ENCODE data around the gene XYLT1. TPM values are rescaled to one million over a fixed set of nuclear protein-coding genes. Genes with fewer than 3 reads are reported as not detected.

Gene XYLT1
- total RNA-seq, 1 experiment from 2014 or later, result 1.7 TPM

GRCh38 chr16:17316005-17316404, 154.8 kb downstream of the XYLT1 start:
- H3K9me3 ChIP-seq (ENCODE audit: insufficient read depth, low read depth), result no peaks in the 10 kb centered on the region
- no peaks in the 10 kb centered on the region for H3K36me3 ChIP-seq (ENCODE audit: low read depth)
- H3K4me3 ChIP-seq, result no peak overlapping the region
- no peaks in the 10 kb centered on the region for H3K79me2 ChIP-seq (ENCODE audit: low read depth)
- H3F3A ChIP-seq (ENCODE audit: insufficient read depth, low read depth), result no peaks in the 10 kb centered on the region
- intact Hi-C loops (cut with micrococcal nuclease; ENCODE audit: unreplicated experiment), result no loop called here
- no peaks in the 10 kb centered on the region for H3K9me2 ChIP-seq (ENCODE audit: insufficient read depth)
- no TSS peak for BruUV-seq (replicated peaks)
- no peaks in the 10 kb centered on the region for H3K27me3 ChIP-seq (ENCODE audit: insufficient read depth, low read depth)
- CTCF ChIA-PET, result no interaction called here
- TF ChIP-seq CTCF (conservative IDR thresholded peaks at IDR 0.05) (no peak), EZH2 (IDR thresholded peaks at IDR 0.05; ENCODE audit: low read depth) (no peak)
- no peaks in the 10 kb centered on the region for H4K20me1 ChIP-seq (ENCODE audit: insufficient read depth)
- POLR2A ChIA-PET (ENCODE audit: unreplicated experiment), result no interaction called here
- H3K4me1 ChIP-seq (replicated peaks; ENCODE audit: insufficient read depth), result no peaks in the 10 kb centered on the region
- H3K4me2 ChIP-seq, result no peak overlapping the region
- H3K27ac ChIP-seq, result no peak overlapping the region
- no peak overlapping the region for H2AFZ ChIP-seq
- DNase-seq, result no peak

GRCh38 chr16:17313793-17314547, 156.8 kb downstream of the XYLT1 start:
- no TSS peak for BruUV-seq (replicated peaks)
- no peak for TF ChIP-seq EZH2 (IDR thresholded peaks at IDR 0.05; ENCODE audit: low read depth)
- no peak for TF ChIP-seq CTCF (conservative IDR thresholded peaks at IDR 0.05)
- H3K9me2 ChIP-seq (ENCODE audit: insufficient read depth), result no peaks in the 10 kb centered on the region
- H3K27me3 ChIP-seq (ENCODE audit: insufficient read depth, low read depth), result no peaks in the 10 kb centered on the region
- intact Hi-C loops (cut with micrococcal nuclease; ENCODE audit: unreplicated experiment), result no loop called here
- no peaks in the 10 kb centered on the region for H3K4me1 ChIP-seq (replicated peaks; ENCODE audit: insufficient read depth)
- H3K4me3 ChIP-seq, result no peak overlapping the region
- H3K36me3 ChIP-seq (ENCODE audit: low read depth), result no peaks in the 10 kb centered on the region
- no peak overlapping the region for H3K4me2 ChIP-seq
- ChIA-PET CTCF (no interaction called here), POLR2A (ENCODE audit: unreplicated experiment) (no interaction called here)
- H4K20me1 ChIP-seq (ENCODE audit: insufficient read depth), result no peaks in the 10 kb centered on the region
- DNase-seq, result no peak
- H2AFZ ChIP-seq, result no peak overlapping the region
- H3F3A ChIP-seq (ENCODE audit: insufficient read depth, low read depth), result no peaks in the 10 kb centered on the region
- H3K27ac ChIP-seq, result no peak overlapping the region
- no peaks in the 10 kb centered on the region for H3K9me3 ChIP-seq (ENCODE audit: insufficient read depth, low read depth)
- H3K79me2 ChIP-seq (ENCODE audit: low read depth), result no peaks in the 10 kb centered on the region

- Histone ChIP-seq H3K4me3 (no peak overlapping the region), H4K20me1 (ENCODE audit: insufficient read depth) (no peaks in the 10 kb centered on the region), H3K36me3 (ENCODE audit: low read depth) (no peaks in the 10 kb centered on the region), H3K4me1 (replicated peaks; ENCODE audit: insufficient read depth) (no peaks in the 10 kb centered on the region), H3K79me2 (ENCODE audit: low read depth) (no peaks in the 10 kb centered on the region), H2AFZ (no peak overlapping the region), H3F3A (ENCODE audit: insufficient read depth, low read depth) (no peaks in the 10 kb centered on the region), H3K9me3 (ENCODE audit: insufficient read depth, low read depth) (no peaks in the 10 kb centered on the region), H3K9me2 (ENCODE audit: insufficient read depth) (no peaks in the 10 kb centered on the region), H3K27me3 (ENCODE audit: insufficient read depth, low read depth) (no peaks in the 10 kb centered on the region), H3K27ac (no peak overlapping the region), H3K4me2 (no peak overlapping the region)
- TF ChIP-seq EZH2 (IDR thresholded peaks at IDR 0.05; ENCODE audit: low read depth), result no peak
- TF ChIP-seq CTCF (conservative IDR thresholded peaks at IDR 0.05), result no peak
- no TSS peak for BruUV-seq (replicated peaks)
- peak in 1 of 2 experiments; percentile 8 for DNase-seq
- intact Hi-C loops (cut with micrococcal nuclease; ENCODE audit: unreplicated experiment), result no loop called here
- ChIA-PET POLR2A (ENCODE audit: unreplicated experiment) (no interaction called here), CTCF (no interaction called here)
Measured at GRCh38 chr16:17313085-17313611, 157.6 kb downstream of the XYLT1 start.

Measured in PC-9 (cell line).